ENCODE measurements around the gene CCL23.

CCL23 gene

DNA sequence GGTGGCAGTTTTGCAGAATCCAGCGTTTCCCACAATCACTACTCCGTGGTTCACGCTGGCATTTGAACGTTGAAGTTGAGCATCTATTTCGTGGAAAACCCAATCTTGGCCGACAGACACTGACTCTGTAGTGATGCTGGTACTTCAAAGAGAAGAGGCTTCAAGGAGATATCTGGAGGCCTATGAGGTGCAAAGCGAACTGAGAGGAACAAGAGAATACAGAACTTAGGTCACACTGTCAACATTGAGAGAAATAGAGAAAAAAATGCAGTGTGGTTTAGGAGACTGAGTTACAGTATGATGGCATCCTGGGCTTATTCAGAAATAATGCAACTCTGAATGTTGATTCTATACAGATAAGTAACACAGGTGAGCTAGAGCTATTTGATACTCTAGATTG lies 52.5 kb downstream of the CCL23 start:
- no peak for DNase-seq

DNA sequence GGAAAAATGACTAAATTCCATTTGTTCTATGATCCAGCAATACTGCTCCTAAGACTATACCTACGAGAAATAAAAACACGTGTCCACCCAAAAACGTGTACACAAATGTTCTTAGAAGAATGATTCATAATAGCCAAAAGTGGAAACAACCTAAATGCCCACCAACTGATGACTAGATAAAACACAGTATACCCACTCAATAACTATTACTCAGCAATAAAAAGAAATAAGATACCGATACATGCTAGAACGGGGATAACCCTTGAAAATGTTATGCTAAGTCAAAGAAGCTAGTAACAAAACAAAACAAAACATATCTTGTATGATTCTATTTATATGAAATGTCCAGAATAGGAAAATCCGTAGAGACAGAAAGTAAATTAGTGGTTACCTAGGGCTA lies 54.1 kb downstream of the CCL23 start:
- DNase-seq, result no peak

Data from stimulated activated CD4-positive, alpha-beta T cell treated with anti-CD3 and anti-CD28 coated beads, Interleukin-4, amount 100 ng/mL, for 4 hours (primary cell).